Endothelial cell of umbilical vein (primary cell): ENCODE measurements around the gene SPOUT1. TPM values are rescaled to one million over a fixed set of nuclear protein-coding genes. Genes with fewer than 3 reads are reported as not detected.

ENCODE experiments used
- BruUV-seq: library from RNA; stranded (reverse); fragments of 400-500 nt; replicated peaks from 2 replicates; lab custom pipeline; 2021; lab: Mats Ljungman, UMichigan
- CTCF ChIA-PET: fragments of 300-600, 350-600 bp; sonication (Branson Sonifier 250); formaldehyde crosslinking; loops from one replicate; lab custom pipeline; 2021; ENCODE audit warnings: antibody characterized with exemption, inconsistent platforms; lab: Charles Lee
- POLR2A ChIA-PET: fragments of 300-600, 350-600 bp; sonication (Branson Sonifier 250); formaldehyde crosslinking; loops from one replicate; lab custom pipeline; 2021; ENCODE audit warnings: antibody characterized with exemption, inconsistent platforms; lab: Charles Lee
- DNase-seq: peaks from one replicate; pipeline ENCODE4 v3.0.0-alpha.2; 2011; ENCODE audit warnings: low read depth, low spot score
- FAIRE-seq: peaks from 2 replicates; lab custom pipeline; 2011; peaks lifted over from hg19 to GRCh38; lab: Jason Lieb, UNC
- H2AFZ ChIP-seq: 2 replicates; pipeline ENCODE4 v1.6.0; 2012; ENCODE audit warnings: low read depth, low read length, control low read depth, inconsistent platforms
- H3K27ac ChIP-seq: 2 replicates; pipeline ENCODE4 v1.5.1; 2011; ENCODE audit warnings: low read depth, mild to moderate bottlenecking, control low read depth, low read length, moderate library complexity; ENCODE audit not compliant: insufficient read depth
- H3K27me3 ChIP-seq, 2 experiments: 2 replicates each; pipeline versions ENCODE4 v1.6.0 to v1.6.1; 2011; ENCODE audit warnings: low read length in 2 of 2, mixed read lengths in 1 of 2; ENCODE audit not compliant: control insufficient read depth in 2 of 2, insufficient read depth in 2 of 2
- H3K36me3 ChIP-seq, 2 experiments: 2 replicates in 1 of 2; 3 replicates in 1 of 2; pipeline ENCODE4 v1.5.1; 2011; ENCODE audit warnings: low read length in 2 of 2, mild to moderate bottlenecking in 1 of 2, moderate library complexity in 1 of 2; ENCODE audit not compliant: control insufficient read depth in 2 of 2, insufficient read depth in 2 of 2; ENCODE audit errors: extremely low read depth in 1 of 2
- H3K4me1 ChIP-seq: 3 replicates; pipeline ENCODE4 v1.5.1; 2011; ENCODE audit warnings: mild to moderate bottlenecking, low read length; ENCODE audit not compliant: control insufficient read depth, insufficient read depth; ENCODE audit errors: extremely low read depth
- H3K4me2 ChIP-seq: 2 replicates; pipeline ENCODE4 v1.6.1; 2011; ENCODE audit warnings: low read length, control low read depth, mixed read lengths; ENCODE audit not compliant: insufficient read depth
- H3K4me3 ChIP-seq, 3 experiments: fragments of 200-600 bp in 1 of 3; sonication (generic), shearing (Covaris generic) in 1 of 3; replicated peaks in 1 of 3; 2 replicates each; pipeline ENCODE4 v1.5.1; 2011 to 2016; ENCODE audit warnings: control low read depth in 3 of 3, low read length in 3 of 3, mild to moderate bottlenecking in 2 of 3, inconsistent platforms in 1 of 3, low read depth in 1 of 3, moderate library complexity in 1 of 3; ENCODE audit not compliant: insufficient read depth in 1 of 3
- H3K79me2 ChIP-seq: 2 replicates; pipeline ENCODE4 v1.6.0; 2012; ENCODE audit warnings: low read length, inconsistent platforms; ENCODE audit not compliant: control insufficient read depth, insufficient read depth
- H3K9ac ChIP-seq: replicated peaks from 2 replicates; pipeline ENCODE3; 2011; ENCODE audit warnings: low read length, control low read depth; ENCODE audit not compliant: insufficient read depth; ENCODE audit errors: extremely low read depth
- H3K9me1 ChIP-seq: replicated peaks from 3 replicates; pipeline ENCODE4 v1.6.0; 2011; ENCODE audit warnings: mild to moderate bottlenecking, low read length; ENCODE audit not compliant: control insufficient read depth, insufficient read depth; ENCODE audit errors: extremely low read depth
- H3K9me3 ChIP-seq: replicated peaks from 2 replicates; pipeline ENCODE4 v1.5.1; 2012; ENCODE audit warnings: low read length, inconsistent platforms; ENCODE audit not compliant: control insufficient read depth, insufficient read depth
- H4K20me1 ChIP-seq: replicated peaks from 2 replicates; pipeline ENCODE3; 2011; ENCODE audit warnings: mild to moderate bottlenecking, low read length; ENCODE audit not compliant: control insufficient read depth, insufficient read depth; ENCODE audit errors: extremely low read depth
- EZH2 ChIP-seq: IDR thresholded peaks from 2 replicates; pipeline ENCODE4 v1.6.1; 2012; ENCODE audit warnings: borderline replicate concordance, low read depth, mild to moderate bottlenecking, moderate library complexity, low read length, inconsistent platforms; ENCODE audit not compliant: severe bottlenecking
- FOS ChIP-seq: IDR thresholded peaks from 2 replicates; pipeline ENCODE4 v1.6.1; 2011; ENCODE audit warnings: mild to moderate bottlenecking, low read length, moderate library complexity, borderline replicate concordance; ENCODE audit not compliant: insufficient read depth
- GATA2 ChIP-seq: IDR thresholded peaks from 2 replicates; pipeline ENCODE4 v1.7.0; 2011; ENCODE audit warnings: low read depth, mild to moderate bottlenecking, moderate library complexity, mixed read lengths, low read length; ENCODE audit not compliant: insufficient read length, insufficient read depth
- JUN ChIP-seq: IDR thresholded peaks from 2 replicates; pipeline ENCODE4 v1.6.1; 2011; ENCODE audit warnings: borderline replicate concordance, low read depth; ENCODE audit not compliant: insufficient read length, insufficient read depth
- MYC ChIP-seq: IDR thresholded peaks from one replicate; pipeline ENCODE4 v1.6.1; 2011; ENCODE audit warnings: mild to moderate bottlenecking, low read depth, low read length
- POLR2A ChIP-seq: IDR thresholded peaks from 2 replicates; pipeline ENCODE4 v1.6.1; 2012; ENCODE audit warnings: low read depth, mild to moderate bottlenecking, control low read depth, low read length
- POLR2AphosphoS5 ChIP-seq: IDR thresholded peaks from 2 replicates; pipeline ENCODE4 v1.6.1; 2012; ENCODE audit warnings: low read depth, mild to moderate bottlenecking, control low read depth, low read length, moderate library complexity; ENCODE audit not compliant: insufficient read depth
- dilution Hi-C: fragments of 300-500 bp; cut with MboI; formaldehyde crosslinking; loops from one replicate; pipeline ENCODE4 v1.15.0; 2019; ENCODE audit warnings: low sequenced_read_pairs; ENCODE audit not compliant: extremely low pct_ligation_motif_present
- intact Hi-C: fragments of 100-400 bp; cut with micrococcal nuclease; formaldehyde crosslinking; loops from one replicate; pipeline ENCODE4 v1.10.0; 2022
- polyA plus RNA-seq, 4 experiments: library from polyadenylated mRNA; depleted of rRNA in 3 of 4; stranded (reverse) in 3 of 4; unstranded in 1 of 4; fragments of >200 nt; gene quantifications; 2 replicates each; pipeline versions ENCODE4 v1.2.1 to v1.2.3, GENCODE V29; 2011 to 2012; ENCODE audit warnings: missing spikeins in 1 of 4
- total RNA-seq: library from RNA; stranded (reverse); gene quantifications from 2 replicates; pipeline ENCODE4 v1.2.3, GENCODE V29; 2021
- TF ChIP-seq, protein P1 (sequence below): IDR thresholded peaks from 2 replicates; pipeline ENCODE4 v1.6.1; 2011; ENCODE audit not compliant: insufficient read depth, insufficient read length
- TF ChIP-seq, protein P2 (sequence below), 2 donors: IDR thresholded peaks; 1 replicate in 1 of 2; 2 replicates in 1 of 2; pipeline ENCODE4 v1.5.1; 2011; ENCODE audit warnings: low read length in 2 of 2, mild to moderate bottlenecking in 2 of 2, moderate library complexity in 2 of 2, control low read depth in 1 of 2, inconsistent platforms in 1 of 2, low read depth in 1 of 2; ENCODE audit not compliant: insufficient read depth in 1 of 2; ENCODE audit errors: extremely low read depth in 1 of 2

Gene SPOUT1
- total and polyA plus RNA-seq, 2 donors (not counting 3 experiments of a cell fraction or from before 2014, with no cell fraction given) = 50.4 to 51.6 TPM

DNA sequence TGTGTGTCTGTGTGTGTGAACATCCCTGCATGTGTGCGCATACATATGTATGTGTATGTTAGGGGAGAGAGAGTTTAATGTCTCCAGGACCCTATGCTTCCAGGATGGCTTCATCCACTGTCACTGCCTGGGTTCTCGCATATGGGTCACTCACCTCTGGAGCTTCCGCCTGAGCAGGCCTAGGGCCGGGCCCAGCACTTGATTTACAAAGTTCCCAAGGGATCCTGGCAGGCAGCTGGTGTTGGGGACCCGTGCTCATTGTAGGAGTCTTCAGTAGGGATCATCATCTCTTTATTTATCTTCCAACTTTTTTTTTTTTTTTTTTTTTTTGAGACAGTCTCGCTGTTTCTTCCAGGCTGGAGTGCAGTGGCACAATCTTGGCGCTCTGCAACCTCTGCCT lies 29.5 kb downstream of the SPOUT1 start:
- Histone ChIP-seq H3K9me1 (no peaks in the 10 kb centered on the region), H3K27ac (no peak overlapping the region), H2AFZ (no peak overlapping the region), H3K9ac (no peak overlapping the region), H3K4me3 (no peak overlapping the region), H3K79me2 (no peaks in the 10 kb centered on the region), H4K20me1 (no peaks in the 10 kb centered on the region), H3K27me3 (no peaks in the 10 kb centered on the region), H3K9me3 (no peaks in the 10 kb centered on the region), H3K4me2 (no peak overlapping the region), H3K36me3 (peaks cover 10 to 41% of the 10 kb centered on the region in 2 experiments), H3K4me1 (no peaks in the 10 kb centered on the region)
- ChIA-PET CTCF (interaction anchor here (0.7 to 1.2 kb wide), 2 partner anchors 10 to 413 kb away, joined by 3 to 4 read pairs; no protein-coding TSS in a partner anchor), POLR2A (no interaction called here)
- intact Hi-C loops = no loop called here
- TF ChIP-seq, protein P1, sequence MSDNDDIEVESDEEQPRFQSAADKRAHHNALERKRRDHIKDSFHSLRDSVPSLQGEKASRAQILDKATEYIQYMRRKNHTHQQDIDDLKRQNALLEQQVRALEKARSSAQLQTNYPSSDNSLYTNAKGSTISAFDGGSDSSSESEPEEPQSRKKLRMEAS = no peak
- TF ChIP-seq EZH2 (no peak), GATA2 (no peak), POLR2A (no peak), MYC (no peak), POLR2AphosphoS5 (no peak), FOS (no peak), JUN (no peak)
- TF ChIP-seq, protein P2, sequence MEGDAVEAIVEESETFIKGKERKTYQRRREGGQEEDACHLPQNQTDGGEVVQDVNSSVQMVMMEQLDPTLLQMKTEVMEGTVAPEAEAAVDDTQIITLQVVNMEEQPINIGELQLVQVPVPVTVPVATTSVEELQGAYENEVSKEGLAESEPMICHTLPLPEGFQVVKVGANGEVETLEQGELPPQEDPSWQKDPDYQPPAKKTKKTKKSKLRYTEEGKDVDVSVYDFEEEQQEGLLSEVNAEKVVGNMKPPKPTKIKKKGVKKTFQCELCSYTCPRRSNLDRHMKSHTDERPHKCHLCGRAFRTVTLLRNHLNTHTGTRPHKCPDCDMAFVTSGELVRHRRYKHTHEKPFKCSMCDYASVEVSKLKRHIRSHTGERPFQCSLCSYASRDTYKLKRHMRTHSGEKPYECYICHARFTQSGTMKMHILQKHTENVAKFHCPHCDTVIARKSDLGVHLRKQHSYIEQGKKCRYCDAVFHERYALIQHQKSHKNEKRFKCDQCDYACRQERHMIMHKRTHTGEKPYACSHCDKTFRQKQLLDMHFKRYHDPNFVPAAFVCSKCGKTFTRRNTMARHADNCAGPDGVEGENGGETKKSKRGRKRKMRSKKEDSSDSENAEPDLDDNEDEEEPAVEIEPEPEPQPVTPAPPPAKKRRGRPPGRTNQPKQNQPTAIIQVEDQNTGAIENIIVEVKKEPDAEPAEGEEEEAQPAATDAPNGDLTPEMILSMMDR (IDR thresholded peaks at IDR 0.05; ENCODE audit: extremely low read depth in 1 of 2, insufficient read depth in 1 of 2, low read depth in 1 of 2, low read length in 2 of 2) = no peak
- no TSS peak for BruUV-seq
- dilution Hi-C loops = no loop called here
- FAIRE-seq (no peak), DNase-seq (no peak)
